ENCODE results near the gene MRPS23. TPM values are rescaled to one million over a fixed set of nuclear protein-coding genes. Genes with fewer than 3 reads are reported as not detected.

The MRPS23 gene
- total RNA-seq: 31.9 TPM
- long read RNA-seq, full-length matches to known transcripts: 25 of 27 reads
- long read RNA-seq, partial matches to known transcripts: 1 of 27 reads
- long read RNA-seq, other reads (novel, unspliced or antisense): 1 of 27 reads

DNA sequence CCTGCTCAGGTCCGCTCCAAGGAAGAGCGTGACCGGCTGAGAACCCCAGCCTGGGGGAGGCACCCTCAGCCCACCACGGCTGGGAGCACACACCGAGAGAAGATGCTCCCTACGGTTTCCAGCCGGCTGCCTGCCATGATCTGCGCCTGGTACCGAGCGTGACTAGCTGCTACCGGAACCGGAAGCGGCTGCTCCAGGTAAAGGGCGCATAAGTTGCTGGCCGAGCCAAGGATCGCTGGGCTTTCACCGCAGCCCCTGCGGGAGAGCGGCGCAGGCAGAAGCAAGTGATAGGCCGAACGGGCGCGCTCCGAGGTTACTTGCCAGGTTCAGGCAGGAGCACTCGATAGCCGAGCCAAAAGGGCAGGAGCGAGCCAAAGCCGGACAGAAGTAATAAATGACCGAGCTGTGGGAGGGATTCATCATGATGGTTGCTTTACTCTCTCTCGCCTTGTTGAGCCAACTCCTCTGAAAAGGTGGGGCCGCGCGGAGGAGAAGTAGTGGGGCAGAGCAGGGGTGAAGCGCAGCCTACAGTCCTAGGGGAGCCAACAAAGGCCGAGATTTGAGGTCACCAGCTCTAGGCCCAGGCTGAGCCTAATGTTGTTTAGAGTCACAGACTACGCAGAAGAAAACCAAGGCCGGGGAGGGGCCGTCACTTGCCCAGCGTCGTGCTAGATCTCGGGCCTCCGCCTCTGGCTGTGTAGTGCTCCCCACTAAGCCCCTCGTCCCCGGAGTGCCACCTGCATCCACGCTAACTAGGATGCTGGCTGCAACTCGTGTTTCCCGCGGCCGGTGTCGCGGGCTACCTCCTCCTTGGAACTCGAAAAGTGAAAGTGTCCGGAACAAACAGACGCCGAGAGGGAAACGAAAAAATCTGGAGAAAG, at the start of gene MRPS23:
Gene MRPS23 (minus strand): TSS at position 171 of the 881 bp plus-strand sequence. CDS start 34 bp downstream, at position 137.
- peak; percentile 99 for DNase-seq (ENCODE audit: low spot score)

DNA sequence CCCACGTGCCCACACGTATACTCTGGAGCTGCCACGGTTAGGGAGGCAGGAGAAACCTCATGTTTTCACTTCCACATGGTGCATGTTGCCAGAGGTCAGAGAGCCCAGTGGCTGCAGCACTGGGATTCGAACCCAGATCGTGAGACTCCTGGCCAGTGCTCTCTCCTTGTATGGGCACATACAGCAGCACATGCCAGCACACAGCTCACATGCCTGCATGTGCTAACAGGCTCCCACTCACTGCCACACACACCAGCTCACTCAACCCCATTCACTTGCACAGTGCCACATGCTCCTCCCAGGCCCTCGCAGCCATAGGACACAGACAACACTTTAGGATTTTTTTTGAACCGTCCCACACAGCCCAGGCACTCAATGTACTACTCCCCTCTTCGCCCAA, 49.5 kb upstream of the MRPS23 start:
- DNase-seq (ENCODE audit: low spot score): no peak

DNA sequence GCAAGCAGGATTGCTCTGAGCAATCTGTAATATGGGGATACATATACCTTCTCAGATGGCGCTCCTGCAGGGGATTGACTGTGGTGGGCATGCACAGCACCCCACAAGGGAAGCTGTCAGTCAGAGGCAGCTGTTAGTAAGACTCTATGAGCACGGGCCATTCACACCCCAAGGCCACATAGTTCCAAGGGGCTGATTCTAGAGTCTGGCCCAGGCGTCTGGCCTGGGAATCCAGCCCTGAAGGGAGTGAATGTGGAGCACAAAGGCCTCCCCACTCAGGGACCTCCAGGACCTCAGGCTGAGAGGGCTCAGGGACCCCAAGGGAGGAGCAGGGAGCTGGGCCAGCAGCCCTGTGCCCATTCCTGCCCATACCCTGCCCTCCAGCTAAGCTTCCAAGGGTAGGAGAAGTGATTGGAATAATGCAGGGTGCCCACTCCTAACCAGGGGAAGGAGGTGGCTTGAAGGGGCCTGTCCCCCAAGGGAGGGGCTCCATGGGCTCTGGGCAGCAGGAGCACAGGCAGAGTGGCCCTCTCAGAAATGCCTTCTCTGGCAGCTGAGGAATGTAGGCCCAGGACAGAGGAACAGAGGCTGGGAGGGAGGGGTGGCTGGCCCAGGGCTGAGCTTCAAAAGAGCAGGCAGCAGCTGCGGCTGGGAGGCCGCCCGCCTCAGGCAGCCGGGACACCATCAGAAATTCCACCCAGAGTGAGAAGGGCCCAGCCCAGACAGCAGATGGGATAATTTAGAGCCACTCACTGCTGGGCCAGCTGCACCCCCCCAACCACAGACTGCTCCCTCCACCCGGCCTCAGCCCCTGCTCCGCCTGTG, 48.9 kb upstream of the MRPS23 start:
- no peak for DNase-seq (ENCODE audit: low spot score)

DNA sequence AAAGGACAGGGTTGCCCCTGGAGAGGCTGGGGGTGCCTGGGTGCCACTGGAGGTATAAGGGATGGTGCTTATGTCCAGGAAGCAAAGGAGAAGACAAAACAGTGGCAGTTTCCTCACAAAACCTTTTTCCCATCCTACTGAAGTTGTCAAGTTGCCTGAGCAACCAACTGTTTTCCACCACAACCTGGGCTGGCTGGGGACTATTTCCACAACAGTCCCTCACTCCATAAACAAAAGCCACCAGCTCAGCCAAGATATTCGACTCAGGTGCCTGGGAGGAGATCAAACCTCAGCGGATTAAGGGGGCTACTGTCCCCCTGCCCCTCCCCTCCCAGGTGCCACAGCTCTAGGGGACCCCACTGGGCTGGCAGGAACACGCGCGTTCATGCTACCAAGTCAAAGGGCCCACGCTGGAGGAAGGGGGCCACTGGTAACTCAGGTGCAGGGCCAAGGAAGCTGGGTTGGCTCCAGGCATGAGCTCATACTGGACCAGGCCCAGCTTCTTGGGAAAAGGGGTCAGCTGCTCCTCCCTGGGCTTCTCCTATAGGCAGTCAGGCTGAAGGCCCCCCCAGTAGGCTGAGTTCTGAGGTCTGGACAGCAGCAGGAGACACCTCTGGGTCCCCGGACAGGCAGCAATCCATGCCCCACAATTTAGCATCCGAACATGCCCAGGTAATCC, 45.7 kb upstream of the MRPS23 start:
- no peak for DNase-seq (ENCODE audit: low spot score)

DNA sequence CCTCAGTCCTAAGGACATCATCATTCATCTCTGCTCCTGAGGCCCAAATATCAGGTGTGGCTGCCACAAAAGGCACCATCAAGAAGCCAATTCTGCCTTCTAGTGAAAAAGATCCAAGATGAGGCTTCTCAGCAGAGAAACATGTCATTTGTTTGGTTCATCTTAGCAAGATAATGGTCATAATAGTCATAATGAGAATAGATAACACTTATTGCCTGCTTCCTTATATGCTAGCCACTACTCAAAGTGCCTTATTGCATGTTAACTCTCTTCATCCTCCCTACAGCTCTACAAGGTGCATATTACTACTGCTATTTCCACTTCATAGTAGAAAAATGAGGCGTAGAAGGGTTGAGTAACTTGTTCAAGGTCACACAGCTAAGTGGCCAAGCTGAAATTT, 45.0 kb upstream of the MRPS23 start:
- no peak for DNase-seq (ENCODE audit: low spot score)

DNA sequence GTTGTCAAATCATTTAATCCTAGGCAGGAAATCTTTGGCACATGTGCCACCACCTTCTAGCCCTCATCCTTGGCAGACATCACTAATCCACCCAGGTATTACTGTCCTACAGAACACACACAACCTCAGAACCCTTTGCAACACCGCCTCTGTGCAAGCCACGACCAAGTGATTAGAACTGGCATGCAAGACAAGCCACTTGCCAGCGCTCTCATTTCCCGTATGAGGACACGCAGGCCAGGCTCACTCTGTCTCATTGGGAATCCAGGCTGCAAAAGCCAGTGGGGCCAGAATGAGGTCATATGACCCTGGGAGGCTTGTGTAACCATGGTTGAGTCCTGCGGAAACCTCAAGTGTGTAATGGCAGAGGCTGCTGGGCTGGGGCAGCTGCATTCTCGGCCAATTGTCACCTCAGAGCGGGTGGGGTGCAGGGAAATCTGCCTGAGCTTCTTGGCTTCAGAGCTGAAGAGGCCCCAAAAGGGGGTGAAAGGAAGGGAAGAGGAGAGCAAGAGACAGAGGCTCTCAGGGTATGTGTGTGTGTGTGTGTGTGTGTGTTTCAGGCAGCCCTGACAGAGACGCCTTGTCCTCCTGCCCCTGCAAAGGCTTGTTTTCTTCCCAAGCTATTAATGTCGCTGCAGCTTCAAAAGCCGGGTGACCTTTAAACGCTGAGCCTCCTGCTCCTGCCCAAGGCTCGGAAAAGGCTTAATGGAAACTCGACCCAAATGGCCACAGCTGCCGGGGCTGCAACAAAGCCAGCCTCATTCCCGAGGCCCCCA, 43.2 kb upstream of the MRPS23 start:
- peak; percentile 94 for DNase-seq (ENCODE audit: low spot score)

DNA sequence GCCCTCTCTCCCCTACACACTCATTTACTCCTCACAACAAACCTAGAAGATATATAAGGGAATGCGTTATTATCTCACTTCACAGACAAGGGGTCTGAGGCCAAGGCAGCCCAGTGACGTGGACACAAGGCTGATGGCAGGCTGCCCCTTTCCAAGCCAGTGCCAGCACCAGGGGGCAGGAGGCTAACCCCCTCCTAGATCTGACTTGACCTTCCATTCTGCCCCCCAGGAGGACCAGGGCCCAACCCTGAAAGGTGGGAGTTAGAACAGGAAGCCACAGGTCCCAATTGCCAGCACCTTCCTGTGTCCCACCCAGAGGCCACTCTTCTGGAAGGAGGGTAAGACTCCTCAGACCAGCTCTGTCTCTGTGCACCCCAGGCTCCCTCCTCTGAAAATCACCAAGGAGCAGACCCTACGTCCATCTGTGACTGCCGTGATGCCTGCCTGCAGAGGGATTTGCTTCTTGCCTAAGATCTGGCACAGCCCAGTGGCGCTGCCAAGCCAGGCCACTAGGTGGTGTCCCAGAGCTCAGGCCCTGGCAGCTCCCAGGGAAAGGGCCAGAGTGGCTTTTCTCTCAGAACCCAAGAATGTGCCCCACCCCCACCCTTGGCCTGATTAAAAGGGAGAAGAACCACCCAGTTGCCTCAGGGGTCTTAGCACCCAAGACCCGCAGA, 42.4 kb upstream of the MRPS23 start:
- DNase-seq (ENCODE audit: low spot score): peak; percentile 95

DNA sequence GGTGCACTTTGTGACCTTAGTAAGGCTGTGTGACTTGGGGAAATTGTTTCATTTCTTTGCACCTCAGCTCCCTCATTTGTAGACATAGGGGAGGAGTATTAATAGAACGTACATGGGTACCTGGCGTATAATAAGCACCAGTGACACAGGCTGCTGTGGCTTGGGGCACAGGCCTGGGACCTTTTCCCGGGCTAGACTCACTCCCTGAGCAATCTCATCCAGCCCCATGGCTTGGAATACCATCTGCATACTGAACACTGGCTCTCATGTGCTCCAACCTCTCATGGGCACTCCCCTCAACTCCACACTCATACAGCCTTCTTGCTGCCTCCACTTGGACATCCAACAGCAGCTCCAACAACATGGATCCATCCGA, 41.0 kb upstream of the MRPS23 start:
- DNase-seq (ENCODE audit: low spot score): no peak

DNA sequence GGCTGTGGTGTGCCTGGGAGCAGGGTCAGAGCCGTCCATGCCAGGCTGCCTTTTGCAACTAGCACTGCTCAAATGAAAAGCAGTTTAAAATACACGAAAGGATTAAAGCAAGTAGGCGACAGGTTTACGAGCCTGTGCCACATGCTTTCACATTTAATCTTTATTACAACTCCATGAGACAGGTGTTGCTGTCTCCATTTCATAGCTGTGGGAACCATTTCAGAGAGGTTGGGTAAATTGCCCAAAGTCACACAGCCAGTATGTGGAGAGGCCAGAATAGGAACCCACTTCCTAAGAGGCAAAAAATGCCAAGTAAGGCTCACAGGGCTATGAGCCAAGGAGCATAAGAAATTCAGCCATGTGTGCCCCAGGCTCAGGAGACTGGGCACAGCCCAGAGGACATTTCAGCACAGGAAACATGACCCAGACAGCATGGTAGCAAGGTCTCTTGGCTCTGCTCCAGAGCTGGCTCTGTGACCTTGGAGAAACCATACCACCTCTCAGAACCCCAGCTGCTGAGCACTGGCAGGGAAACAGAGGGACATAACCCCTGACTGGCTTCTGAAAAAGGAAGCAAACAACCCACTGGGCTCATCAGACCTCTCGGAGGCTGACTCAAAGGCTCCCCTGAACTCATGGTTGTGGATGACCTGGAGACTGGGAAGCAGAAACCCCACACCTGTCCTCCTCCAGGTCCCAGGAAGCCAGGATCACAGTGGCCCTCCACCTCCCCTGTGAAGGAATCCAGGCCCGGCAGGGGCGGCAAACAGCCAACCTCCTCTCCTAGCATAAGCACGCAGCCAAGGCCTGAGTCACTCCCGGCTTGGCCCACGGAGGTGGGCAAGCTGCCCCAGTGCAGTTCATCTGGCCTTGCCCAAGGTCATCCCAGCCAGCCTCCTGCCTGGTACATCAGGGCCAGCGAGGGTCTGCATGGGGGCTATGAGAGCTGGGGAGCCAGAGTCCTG, 40.3 kb upstream of the MRPS23 start:
- no peak for DNase-seq (ENCODE audit: low spot score)

DNA sequence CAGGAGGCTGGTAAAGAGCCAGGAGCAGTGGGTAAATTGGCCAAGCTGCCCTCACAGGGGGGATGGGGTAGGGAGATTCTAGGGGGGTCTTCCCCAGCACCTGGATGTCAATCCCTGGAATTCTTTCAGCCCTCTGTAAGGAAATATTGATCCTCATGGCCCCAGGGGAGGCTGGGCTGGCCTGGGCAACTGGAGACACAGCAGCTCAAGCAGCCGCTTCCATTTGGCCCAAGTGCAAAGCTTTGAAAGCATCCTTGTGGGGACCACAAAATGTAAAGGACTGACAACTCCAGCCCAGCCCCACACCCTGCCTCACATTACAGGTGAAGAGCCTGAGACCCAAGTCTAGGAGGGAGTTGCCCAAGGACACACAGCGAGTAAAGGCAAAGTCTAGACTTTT, 39.4 kb upstream of the MRPS23 start:
- DNase-seq (ENCODE audit: low spot score): no peak

DNA sequence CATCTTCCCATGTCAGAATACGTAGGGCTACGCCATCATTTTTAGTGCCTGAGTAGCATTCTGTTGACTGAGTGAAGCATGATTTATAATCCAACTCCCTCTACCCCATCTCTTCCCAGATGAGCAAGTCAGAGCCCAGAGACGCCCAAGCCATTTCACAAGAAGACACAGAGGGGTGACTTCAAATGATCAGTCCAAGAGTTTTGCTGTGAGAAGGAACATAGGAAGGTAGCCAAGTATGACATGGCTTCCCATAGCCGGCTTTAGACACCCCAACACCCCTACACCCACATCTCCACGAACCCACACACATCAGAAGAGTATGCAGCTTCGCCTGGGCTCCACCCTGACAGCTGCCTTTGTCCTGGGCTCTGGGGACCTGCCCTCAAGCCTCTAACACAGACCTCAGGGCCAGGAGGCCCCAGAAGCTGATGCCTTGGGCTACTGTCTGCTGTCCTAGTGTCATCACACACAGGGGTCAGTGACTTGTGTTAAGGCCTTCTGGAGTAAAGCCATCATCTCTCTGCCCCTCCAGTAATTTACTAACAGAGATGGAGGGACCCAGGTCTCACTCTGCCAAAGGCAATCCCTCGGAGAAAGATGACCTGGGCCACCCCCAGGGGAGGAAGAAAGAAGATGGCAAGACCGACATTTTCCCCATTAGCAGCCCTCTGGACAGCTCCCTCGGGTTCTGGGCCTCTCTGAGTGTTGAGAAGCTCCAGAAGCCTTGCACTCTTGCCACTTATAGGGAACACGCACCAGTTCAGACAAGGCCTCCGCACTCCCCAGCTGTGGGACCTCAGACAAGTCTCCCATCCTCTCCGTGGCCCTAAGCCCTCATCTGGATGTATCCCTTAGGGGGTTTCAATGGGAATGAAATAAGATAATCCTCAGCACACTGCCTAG, 38.7 kb upstream of the MRPS23 start:
- DNase-seq (ENCODE audit: low spot score): no peak

DNA sequence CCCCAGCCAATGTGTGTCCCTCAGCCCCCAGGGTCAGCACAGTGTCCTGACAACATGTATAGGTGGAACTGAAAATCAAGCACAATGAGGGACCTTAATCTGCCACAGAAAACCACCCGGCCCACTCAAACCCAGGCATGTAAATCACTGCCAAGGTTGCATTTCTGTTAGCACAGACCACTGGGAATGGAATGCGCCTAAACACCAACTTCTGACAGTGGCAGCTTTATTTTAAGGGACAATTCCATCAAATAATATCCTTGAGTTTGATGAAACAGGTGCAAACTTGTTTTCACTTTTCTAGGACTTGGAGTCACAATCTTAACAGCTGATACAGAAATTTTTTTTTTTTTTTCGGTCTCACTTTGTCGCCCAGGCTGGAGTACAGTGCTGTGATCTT, 37.3 kb upstream of the MRPS23 start:
- DNase-seq (ENCODE audit: low spot score): no peak

DNA sequence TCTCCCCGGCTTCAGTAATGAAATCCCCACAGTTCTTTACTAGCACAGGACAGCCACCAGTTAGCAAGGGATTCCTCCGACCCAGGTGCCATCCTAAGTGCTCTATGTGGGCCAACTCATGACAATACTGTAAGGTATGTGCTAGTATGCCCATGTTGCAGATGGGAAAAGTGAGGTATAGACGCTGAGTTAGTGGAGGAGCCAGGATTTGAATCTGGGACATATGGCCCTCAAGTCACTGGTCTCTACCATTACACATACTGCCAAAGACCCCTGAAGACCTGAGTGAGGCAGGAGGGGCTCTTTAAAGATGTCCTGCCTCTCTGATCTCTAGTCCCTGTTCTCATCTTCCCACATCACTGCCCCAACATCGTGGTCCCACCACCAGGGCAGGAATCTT, 36.2 kb upstream of the MRPS23 start:
- no peak for DNase-seq (ENCODE audit: low spot score)

DNA sequence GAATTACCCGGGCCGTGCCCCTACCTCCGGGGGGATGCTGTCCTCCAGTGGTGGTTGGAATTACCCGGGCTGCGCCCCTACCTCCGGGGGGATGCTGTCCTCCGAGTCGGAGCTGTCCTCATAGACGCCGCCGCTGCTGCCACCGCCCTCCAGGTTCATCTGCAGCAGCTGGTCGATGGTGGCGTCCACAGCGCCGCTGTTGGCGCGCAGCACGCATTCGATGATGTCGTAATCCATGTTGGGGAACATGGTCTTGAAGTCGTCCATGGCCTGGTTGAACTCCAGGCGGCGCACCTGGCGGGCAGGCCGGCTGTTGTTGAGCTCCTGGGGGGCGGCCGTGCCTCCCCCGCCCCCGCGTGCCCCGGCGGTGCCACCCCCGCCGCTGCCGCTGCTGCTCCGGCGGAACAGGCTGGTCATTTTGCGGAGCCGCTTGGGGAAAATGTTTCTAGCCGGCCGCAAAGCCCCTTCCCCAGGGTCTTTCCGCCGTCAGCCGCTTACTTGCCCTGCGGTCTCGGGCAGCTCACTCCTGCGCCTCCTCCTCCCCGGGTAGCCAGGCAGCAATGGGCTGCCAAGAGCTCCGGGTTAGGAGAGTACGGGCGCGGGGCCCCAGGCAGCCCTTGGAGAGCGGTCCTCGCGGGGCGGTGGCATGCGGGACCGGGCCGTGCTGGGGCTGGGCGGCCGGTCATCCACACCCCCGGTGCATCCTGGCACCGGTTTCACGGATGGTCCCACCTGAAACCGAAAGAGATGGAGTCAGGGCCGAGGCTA, 35.5 kb upstream of the MRPS23 start:
- DNase-seq (ENCODE audit: low spot score): no peak

DNA sequence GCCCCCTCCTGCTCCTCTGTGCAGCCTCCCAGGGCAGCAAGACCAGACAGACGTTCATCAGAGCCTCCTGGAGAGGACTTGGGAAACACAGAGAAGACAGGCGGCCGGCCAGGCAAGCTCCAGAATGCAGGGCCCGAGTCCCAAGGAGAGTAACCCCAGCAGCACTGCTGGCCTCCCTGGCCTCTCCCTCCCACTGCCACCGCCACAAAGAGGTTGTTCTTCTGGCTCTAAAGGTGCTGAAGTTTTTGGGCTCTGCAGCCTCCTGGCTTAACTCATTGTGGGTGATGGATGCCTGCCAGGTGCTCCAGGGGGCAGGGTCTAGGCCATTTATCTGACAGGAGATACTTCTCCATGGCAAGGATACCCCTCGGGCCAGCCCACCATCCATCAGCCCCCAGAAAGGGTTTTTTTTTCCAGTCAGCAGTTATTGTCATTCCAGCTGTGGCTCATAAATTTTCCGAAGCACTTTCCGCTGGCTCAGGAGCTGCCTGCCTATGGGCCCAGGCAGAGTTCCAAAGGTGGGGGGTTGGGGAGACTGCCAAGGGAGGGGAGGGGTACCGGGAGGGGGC, 32.0 kb upstream of the MRPS23 start:
- DNase-seq (ENCODE audit: low spot score): no peak

DNA sequence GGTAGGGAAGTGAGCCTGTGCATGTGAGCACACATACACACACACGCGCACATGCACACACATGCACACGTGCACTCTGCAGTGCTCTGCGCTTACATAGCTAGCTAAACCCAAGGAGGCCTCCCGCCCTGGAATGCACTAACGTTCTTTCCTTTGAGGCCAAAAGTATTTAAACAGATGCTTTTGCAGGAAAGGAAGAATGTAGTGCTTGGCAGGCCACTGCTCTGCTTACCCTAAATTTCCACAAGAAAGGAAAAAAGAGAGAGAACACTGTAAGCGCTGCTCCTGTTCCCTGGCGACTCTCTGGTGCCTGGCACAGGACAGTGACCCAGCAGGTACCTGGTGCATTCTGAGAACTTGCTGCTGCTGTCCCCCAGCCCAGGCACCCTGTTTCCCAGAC, 31.3 kb upstream of the MRPS23 start:
- DNase-seq (ENCODE audit: low spot score): no peak

DNA sequence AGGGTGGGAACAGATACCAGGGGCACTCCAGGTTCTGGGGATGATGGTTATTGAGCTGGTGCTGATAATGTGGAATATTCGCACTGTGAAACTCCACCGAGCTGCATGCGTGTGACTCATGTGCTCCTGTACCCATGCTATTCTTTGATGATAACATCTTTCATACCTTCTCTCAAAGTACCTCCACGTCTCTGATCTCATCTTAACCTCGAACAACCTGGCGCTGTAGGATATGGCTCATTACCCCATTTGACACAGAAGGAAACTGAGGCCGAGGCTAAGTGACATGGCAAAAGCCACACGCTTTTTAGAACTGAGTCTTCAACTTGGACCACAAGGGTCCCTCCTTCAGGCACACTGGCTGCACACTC, 30.2 kb upstream of the MRPS23 start:
- no peak for DNase-seq (ENCODE audit: low spot score)
